NCI-H524 treated with DMSO at 0.1 percent for 48 hours (cell line): ENCODE data around the gene CPEB4.

Source experiments
- DNase-seq: peaks from one replicate; lab custom pipeline; 2025; lab: John Stamatoyannopoulos, UW

The CPEB4 gene

DNA sequence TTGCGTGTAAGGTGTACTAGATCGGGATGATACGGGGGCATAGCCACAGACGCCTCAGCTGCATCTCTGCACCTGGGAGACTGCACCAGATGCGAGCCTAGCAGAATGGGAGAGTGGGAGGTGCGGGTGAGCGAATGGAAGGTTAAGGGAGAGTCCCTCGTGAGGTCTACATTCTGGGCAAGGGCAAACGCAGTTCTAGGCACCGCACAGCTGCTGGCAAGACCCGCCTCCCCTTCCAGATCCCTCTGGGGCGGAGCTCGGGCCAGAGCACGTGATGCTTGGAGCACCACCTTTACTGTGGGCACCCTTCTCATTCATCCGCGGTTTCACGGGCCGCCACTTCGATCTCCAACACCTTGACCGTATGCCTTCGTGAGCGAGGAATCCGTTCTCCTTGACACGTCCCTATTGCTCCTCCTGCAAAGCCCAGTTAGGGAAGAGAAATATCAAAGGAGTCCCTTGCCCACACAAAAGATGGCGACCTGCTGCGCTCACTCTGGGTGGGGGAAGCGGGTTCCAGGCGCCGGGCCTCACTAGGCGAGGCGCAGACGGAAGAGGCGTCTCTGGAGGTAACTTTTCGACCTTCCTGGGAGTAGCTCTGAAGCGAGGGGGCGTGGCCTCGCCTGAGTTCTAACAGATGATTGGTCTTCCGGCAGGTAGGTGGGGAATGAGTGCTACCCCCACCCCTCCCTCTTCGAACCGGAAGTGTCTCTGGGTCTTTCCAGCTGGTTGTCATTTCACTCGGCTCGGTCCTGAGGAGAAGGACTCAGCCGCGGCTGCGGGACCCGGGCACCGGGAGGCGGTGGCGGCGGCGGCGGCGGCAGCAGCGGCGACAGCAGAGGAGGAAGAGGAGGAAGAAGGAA, at the start of gene CPEB4:
Gene CPEB4 (plus strand): TSS at position 740 of the 863 bp plus-strand sequence. CDS start 1,385 bp downstream, outside the sequence.
- DNase-seq: peak; percentile 91

DNA sequence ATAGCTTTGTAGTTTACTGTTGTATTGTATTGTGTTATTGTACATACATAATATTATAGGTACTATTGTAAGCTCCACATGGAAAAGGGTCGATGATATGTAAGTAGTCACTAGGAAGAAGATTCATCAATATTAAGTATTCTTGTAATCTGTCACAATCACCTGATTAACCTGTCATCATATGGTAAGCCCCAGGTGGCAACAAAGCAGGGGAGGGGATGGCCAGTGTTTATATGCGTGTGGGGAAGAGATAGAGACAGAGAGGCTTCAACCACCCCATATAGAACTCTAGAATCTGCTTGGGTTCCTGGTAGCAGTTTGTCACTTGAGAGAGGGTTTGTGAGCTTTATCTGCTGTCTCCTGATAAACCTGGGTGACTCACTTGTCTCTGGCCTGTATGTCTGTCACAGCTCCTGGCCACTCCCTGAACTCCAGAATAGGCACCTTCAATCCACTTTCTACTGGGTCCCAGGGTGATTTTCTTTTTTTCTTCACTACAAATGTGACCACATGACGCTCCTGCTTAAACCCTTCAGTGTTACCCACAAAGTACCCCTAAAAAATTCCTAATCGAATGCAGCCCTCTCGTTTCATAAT, 48.9 kb upstream of the CPEB4 start:
- no peak for DNase-seq

GRCh38 chr5:173840111-173840983, 47.8 kb upstream of the CPEB4 start:
- DNase-seq: no peak

- no peak for DNase-seq
Observed at GRCh38 chr5:173841710-173842109, 46.4 kb upstream of the CPEB4 start.

DNA sequence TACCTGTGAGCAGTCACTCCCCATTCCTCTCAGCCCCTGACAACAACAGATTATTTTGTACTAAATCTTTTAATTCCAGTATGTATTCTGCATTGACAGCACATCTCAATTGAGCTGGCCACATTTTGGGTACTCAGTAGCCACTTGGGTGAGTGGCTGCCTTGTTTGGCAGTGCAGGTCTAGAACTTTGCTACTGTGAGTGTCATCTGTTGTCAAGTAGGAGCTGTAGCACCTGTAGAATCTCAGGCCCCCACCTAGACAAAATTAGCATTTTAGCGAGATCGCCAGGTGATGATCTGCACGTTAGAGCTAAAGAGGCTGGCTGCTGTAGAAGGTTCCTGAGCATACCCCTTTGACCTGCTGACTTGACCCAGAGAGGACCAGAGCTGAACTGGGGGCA, 44.4 kb upstream of the CPEB4 start:
- DNase-seq: no peak

DNA sequence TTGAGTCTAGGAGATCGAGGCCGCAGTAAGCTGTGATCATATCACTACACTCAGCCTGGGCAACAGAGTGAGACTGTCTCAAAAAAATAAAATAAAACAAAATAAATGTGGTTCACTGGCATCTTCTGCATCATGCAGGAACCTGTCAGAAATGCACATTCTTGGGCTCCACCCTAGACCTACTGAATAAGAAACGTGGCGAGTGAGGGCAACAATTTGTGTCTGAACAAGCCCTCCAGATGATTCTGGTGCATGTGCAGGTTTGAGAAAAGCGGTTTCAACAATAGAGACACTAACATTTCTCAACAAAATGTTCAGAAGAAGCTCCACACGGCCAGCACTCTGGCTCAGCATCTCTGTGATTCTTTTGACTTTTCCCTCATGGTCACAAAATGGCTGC, 42.8 kb upstream of the CPEB4 start:
- no peak for DNase-seq

DNA sequence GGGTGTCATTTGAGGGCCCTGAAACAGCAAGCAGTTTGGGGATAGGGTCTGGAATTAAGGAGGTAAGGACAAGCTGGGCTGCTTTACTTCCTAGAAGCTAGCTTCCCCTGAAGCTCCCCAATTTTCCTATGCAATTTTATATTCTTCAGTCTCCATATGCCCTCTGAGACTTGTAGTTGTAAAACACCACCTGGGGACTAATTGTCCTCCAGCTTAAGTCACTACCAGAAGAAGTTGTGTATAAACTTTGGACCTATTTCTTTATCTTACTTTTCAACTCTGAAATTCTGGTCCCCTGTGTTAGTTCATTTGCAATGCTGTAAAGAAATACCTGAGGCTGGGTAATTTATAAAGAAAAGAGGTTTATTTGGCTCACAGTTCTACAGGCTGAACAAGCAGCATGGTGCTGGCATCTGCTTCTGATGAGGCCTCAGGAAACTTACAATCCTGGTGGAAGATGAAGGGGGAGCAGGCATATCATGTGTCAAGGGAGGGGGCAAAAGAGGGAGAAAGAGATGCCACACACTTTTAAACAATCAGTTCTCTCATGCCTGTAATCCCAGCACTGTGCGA, 41.1 kb upstream of the CPEB4 start:
- DNase-seq: no peak

DNA sequence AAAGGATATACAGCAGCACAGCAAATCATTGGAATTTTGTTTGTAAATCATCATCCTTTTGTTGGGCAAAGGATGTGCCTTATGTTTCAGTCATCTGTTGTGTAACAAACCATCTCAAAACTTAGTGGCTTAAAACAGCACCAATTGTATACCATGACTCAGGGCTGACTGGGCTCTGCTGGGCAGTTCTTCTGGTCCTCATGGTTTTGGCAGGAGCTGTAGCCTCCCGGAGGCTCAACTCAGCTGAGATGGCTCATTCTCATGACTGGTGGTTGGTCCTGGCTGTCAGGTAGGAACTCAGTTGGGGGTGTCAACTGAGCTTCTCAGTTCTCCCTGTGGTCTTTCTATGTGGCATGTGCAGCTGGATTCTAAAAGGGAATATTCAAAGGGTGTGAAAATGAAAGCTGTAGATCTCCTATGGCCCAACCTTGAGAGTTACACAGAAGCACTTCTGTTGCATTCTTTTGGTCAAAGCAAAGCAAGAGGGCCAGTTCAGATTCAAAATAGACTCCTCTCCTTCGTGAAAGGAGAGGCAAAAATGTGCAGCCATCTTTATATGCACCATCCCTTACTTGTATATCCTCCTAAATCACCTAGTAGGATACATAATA, 39.1 kb upstream of the CPEB4 start:
- DNase-seq: no peak

DNA sequence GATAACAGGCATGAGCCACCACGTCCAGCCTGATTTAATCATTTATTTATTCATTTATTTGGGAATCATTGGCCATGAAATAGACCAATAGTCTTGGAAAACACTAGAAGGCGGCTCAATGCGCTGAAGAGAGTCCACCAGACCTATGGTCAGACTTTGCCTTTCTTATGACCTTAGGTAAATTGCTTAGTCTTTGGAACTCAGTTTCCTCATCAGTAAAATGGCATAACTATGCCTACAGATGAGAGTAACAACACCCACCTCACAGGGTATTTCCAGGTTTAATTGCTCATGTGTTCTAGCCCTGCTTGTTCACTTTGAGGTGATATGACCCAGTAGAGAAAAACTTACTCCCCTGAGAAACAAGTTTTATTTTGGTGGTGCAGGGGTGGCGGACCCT, 38.2 kb upstream of the CPEB4 start:
- no peak for DNase-seq

DNA sequence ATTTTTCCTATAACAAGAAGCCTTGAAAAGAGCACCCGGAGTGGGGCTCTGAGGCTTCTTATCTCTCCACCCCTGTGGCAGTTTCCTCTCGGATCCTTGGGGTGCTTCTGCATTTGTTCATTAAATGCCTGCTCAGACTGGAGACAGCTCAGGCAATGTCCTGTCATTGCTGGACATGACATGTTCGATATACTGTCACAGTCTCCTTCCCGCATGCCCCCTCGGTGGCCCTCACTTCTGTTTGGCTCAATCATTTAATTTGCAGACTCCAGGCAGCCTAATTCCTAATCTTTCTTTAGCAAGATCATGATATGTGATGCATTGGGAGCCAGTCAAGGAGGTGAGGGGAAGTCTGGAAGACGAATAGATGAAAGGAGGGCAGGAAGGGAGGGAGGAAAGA, 37.5 kb upstream of the CPEB4 start:
- DNase-seq: no peak

DNA sequence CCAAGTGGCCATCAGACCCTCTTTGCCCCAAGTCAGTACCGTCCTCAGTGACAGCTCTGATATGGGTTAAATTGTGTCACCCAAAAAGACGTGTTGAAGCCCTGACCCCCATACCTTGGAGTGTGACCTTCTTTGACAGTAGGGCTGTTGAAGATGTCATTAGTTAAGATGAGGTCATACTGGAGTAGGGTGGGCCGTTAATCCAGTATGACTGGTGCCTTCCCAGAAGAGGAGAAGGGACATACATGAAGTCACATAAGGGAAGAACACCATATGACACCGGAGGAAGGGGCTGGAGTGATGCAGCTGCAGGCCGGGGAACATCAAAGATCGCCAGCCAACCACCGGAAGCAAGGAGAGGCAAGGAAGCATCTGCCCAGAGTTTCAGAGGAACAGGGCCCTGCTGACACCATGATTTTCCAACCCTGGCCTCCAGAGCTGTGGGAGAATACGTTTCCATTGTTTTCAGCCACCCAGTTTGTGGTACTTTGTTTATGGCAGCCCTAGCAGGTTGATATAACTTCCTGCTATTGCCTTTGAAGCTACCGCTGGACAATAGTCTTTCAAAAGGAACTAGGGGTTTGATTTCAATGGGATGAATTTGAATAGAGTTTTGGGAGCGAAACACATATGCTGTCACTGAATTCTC, 36.4 kb upstream of the CPEB4 start:
- DNase-seq: no peak

- no peak for DNase-seq
Observed at GRCh38 chr5:173852790-173853359, 35.3 kb upstream of the CPEB4 start.

- DNase-seq: no peak
Observed at GRCh38 chr5:173853370-173854131, 34.6 kb upstream of the CPEB4 start.

GRCh38 chr5:173855162-173855994, 32.8 kb upstream of the CPEB4 start:
- no peak for DNase-seq

- DNase-seq: no peak
Observed at GRCh38 chr5:173855995-173856656, 32.0 kb upstream of the CPEB4 start.

DNA sequence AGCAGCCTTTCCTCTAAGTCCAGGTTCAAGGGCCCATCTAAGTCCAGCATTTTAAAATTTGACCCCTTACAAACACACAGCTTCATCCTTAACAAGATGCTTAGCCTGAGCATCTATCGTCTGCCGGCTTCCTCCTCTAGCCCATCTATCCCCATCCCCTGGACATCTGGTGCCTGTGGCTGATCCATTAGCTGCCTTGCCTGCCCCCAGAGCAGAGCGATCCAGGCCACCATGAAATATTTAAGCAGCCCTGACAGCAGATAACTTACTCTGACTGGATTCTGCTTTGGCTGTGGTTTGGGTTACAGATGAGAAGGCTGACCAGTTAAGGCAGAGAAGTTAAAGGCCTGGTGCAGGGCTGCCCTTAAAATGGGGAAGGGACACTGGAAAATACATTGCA, 30.9 kb upstream of the CPEB4 start:
- DNase-seq: no peak

DNA sequence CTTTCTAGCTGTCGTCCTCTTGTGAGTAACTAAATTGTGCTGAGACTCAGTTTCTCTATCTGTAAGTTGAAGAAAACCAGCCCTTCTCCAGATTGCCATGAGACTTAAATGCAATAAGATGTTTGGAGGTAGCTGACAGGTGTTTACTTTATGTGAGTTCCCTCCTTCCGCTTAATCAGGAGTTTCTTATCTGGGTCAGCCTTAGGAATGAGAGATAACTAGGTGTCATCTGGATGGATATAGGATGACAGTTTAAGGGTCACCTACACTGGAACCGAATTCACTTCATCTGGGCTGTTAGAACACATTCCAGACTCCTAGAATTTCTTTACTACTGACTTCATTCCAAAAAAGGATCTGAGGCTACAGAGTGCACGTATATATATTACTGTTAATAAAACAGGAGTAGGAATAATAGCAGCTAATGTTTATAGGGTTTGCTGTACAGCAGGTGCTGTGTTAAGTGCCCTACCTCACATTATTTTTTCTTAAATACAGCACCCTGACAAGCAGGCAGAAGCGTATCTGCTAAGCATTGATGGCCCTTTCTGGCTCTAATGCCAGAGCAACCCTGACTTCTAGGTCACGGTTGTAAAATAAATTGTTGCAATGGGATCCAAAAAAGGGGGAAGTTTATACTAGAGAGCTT, 30.0 kb upstream of the CPEB4 start:
- no peak for DNase-seq
